ENCODE measurements around the gene STC2. TPM values are rescaled to one million over a fixed set of nuclear protein-coding genes. Genes with fewer than 3 reads are reported as not detected.

The STC2 gene
- total and polyA plus RNA-seq, 2 experiments from 2014 or later = 27.3 to 132 TPM

DNA sequence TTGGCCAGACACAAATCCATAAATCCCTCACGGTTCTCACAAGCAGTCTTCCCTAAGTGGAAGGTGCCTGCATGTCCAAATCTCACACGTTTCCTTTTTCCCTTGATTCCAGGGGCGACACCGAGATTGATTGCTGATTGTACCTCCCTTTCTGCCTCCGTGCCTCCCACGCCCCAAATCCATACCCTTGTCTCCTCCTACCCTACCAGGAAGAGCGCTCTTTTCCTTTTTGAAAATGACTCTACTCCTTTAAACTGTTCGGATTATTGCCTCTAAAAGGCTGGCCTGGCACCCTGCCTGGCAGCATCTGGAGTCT, 4.5 kb downstream of the STC2 start:
- no peak overlapping the region; the same call in 1 of the 2 replicates for H3K4me2 ChIP-seq
- H3K36me3 Mint-ChIP-seq (ENCODE audit: low read depth) = peaks cover 98% of the 10 kb centered on the region

More for the DNA sequence above, 4.5 kb downstream of the STC2 start:
- H3K27ac ChIP-seq (ENCODE audit: low read depth) = peak overlapping the region; percentile 50; the same call in 1 of the 2 replicates
- Mint-ChIP-seq H3K9me3 (no peaks in the 10 kb centered on the region; the same call in 1 of the 3 replicates), H3K4me1 (peaks cover 62% of the 10 kb centered on the region), H3K27ac (peak overlapping the region; percentile 68), H3K27me3 (ENCODE audit: insufficient read depth, low read depth, poor library complexity) (peaks cover 27% of the 10 kb centered on the region), H3K4me3 (peak overlapping the region; percentile 96; the same call in 2 of the 3 replicates)
- H3K79me2 ChIP-seq (replicated peaks; ENCODE audit: insufficient read depth) = peaks cover 71% of the 10 kb centered on the region
- peaks cover 60% of the 10 kb centered on the region for H3K36me3 ChIP-seq (ENCODE audit: insufficient read depth)
- 0 out of 2 replicates have a peak overlapping the region, but pooled peaks have one; percentile 6 for H3K4me3 ChIP-seq
- H3K9me2 ChIP-seq (ENCODE audit: insufficient read depth) = no peaks in the 10 kb centered on the region
- peaks cover 25% of the 10 kb centered on the region for H3F3A ChIP-seq (replicated peaks; ENCODE audit: low read depth)
- peaks cover 68% of the 10 kb centered on the region for H4K20me1 ChIP-seq (replicated peaks; ENCODE audit: insufficient read depth)
- ATAC-seq (no peak), DNase-seq (ENCODE audit: low spot score) (no peak)
- TF ChIP-seq, protein P1, sequence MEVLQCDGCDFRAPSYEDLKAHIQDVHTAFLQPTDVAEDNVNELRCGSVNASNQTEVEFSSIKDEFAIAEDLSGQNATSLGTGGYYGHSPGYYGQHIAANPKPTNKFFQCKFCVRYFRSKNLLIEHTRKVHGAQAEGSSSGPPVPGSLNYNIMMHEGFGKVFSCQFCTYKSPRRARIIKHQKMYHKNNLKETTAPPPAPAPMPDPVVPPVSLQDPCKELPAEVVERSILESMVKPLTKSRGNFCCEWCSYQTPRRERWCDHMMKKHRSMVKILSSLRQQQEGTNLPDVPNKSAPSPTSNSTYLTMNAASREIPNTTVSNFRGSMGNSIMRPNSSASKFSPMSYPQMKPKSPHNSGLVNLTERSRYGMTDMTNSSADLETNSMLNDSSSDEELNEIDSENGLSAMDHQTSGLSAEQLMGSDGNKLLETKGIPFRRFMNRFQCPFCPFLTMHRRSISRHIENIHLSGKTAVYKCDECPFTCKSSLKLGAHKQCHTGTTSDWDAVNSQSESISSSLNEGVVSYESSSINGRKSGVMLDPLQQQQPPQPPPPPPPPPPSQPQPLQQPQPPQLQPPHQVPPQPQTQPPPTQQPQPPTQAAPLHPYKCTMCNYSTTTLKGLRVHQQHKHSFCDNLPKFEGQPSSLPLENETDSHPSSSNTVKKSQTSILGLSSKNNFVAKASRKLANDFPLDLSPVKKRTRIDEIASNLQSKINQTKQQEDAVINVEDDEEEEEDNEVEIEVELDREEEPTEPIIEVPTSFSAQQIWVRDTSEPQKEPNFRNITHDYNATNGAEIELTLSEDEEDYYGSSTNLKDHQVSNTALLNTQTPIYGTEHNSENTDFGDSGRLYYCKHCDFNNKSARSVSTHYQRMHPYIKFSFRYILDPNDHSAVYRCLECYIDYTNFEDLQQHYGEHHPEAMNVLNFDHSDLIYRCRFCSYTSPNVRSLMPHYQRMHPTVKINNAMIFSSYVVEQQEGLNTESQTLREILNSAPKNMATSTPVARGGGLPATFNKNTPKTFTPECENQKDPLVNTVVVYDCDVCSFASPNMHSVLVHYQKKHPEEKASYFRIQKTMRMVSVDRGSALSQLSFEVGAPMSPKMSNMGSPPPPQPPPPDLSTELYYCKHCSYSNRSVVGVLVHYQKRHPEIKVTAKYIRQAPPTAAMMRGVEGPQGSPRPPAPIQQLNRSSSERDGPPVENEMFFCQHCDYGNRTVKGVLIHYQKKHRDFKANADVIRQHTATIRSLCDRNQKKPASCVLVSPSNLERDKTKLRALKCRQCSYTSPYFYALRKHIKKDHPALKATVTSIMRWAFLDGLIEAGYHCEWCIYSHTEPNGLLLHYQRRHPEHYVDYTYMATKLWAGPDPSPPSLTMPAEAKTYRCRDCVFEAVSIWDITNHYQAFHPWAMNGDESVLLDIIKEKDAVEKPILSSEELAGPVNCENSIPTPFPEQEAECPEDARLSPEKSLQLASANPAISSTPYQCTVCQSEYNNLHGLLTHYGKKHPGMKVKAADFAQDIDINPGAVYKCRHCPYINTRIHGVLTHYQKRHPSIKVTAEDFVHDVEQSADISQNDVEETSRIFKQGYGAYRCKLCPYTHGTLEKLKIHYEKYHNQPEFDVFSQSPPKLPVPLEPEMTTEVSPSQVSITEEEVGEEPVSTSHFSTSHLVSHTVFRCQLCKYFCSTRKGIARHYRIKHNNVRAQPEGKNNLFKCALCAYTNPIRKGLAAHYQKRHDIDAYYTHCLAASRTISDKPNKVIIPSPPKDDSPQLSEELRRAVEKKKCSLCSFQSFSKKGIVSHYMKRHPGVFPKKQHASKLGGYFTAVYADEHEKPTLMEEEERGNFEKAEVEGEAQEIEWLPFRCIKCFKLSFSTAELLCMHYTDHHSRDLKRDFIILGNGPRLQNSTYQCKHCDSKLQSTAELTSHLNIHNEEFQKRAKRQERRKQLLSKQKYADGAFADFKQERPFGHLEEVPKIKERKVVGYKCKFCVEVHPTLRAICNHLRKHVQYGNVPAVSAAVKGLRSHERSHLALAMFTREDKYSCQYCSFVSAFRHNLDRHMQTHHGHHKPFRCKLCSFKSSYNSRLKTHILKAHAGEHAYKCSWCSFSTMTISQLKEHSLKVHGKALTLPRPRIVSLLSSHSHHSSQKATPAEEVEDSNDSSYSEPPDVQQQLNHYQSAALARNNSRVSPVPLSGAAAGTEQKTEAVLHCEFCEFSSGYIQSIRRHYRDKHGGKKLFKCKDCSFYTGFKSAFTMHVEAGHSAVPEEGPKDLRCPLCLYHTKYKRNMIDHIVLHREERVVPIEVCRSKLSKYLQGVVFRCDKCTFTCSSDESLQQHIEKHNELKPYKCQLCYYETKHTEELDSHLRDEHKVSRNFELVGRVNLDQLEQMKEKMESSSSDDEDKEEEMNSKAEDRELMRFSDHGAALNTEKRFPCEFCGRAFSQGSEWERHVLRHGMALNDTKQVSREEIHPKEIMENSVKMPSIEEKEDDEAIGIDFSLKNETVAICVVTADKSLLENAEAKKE (CRISPR knock-in tag; IDR thresholded peaks at IDR 0.05) = no peak
- no peak for TF ChIP-seq NANOG (IDR thresholded peaks at IDR 0.05; ENCODE audit: borderline replicate concordance)
- no peak for TF ChIP-seq ZNF114 (CRISPR knock-in tag; IDR thresholded peaks at IDR 0.05)
- no peak for TF ChIP-seq CREB1 (CRISPR knock-in tag; IDR thresholded peaks at IDR 0.05; ENCODE audit: low read depth)
- no peak for TF ChIP-seq EZH2phosphoT487 (IDR thresholded peaks at IDR 0.05; ENCODE audit: unreplicated experiment)
- TF ChIP-seq, protein P2, sequence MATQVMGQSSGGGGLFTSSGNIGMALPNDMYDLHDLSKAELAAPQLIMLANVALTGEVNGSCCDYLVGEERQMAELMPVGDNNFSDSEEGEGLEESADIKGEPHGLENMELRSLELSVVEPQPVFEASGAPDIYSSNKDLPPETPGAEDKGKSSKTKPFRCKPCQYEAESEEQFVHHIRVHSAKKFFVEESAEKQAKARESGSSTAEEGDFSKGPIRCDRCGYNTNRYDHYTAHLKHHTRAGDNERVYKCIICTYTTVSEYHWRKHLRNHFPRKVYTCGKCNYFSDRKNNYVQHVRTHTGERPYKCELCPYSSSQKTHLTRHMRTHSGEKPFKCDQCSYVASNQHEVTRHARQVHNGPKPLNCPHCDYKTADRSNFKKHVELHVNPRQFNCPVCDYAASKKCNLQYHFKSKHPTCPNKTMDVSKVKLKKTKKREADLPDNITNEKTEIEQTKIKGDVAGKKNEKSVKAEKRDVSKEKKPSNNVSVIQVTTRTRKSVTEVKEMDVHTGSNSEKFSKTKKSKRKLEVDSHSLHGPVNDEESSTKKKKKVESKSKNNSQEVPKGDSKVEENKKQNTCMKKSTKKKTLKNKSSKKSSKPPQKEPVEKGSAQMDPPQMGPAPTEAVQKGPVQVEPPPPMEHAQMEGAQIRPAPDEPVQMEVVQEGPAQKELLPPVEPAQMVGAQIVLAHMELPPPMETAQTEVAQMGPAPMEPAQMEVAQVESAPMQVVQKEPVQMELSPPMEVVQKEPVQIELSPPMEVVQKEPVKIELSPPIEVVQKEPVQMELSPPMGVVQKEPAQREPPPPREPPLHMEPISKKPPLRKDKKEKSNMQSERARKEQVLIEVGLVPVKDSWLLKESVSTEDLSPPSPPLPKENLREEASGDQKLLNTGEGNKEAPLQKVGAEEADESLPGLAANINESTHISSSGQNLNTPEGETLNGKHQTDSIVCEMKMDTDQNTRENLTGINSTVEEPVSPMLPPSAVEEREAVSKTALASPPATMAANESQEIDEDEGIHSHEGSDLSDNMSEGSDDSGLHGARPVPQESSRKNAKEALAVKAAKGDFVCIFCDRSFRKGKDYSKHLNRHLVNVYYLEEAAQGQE (IDR thresholded peaks at IDR 0.05; ENCODE audit: unreplicated experiment) = no peak
- TF ChIP-seq, protein P3, sequence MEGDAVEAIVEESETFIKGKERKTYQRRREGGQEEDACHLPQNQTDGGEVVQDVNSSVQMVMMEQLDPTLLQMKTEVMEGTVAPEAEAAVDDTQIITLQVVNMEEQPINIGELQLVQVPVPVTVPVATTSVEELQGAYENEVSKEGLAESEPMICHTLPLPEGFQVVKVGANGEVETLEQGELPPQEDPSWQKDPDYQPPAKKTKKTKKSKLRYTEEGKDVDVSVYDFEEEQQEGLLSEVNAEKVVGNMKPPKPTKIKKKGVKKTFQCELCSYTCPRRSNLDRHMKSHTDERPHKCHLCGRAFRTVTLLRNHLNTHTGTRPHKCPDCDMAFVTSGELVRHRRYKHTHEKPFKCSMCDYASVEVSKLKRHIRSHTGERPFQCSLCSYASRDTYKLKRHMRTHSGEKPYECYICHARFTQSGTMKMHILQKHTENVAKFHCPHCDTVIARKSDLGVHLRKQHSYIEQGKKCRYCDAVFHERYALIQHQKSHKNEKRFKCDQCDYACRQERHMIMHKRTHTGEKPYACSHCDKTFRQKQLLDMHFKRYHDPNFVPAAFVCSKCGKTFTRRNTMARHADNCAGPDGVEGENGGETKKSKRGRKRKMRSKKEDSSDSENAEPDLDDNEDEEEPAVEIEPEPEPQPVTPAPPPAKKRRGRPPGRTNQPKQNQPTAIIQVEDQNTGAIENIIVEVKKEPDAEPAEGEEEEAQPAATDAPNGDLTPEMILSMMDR (conservative IDR thresholded peaks at IDR 0.05; ENCODE audit: low read depth in 2 of 2) = no peak
- no peak for TF ChIP-seq JUNB (IDR thresholded peaks at IDR 0.05; ENCODE audit: unreplicated experiment)
- no peak for TF ChIP-seq ZNF331 (CRISPR knock-in tag; IDR thresholded peaks at IDR 0.05; ENCODE audit: low read depth)
- no peak for TF ChIP-seq EZH2 (IDR thresholded peaks at IDR 0.05; ENCODE audit: low read depth, unreplicated experiment)
- TF ChIP-seq POLR2AphosphoS5 (IDR thresholded peaks at IDR 0.05; ENCODE audit: low read depth) = no peak; the same call in 1 of the 2 replicates
- TF ChIP-seq, protein P4, sequence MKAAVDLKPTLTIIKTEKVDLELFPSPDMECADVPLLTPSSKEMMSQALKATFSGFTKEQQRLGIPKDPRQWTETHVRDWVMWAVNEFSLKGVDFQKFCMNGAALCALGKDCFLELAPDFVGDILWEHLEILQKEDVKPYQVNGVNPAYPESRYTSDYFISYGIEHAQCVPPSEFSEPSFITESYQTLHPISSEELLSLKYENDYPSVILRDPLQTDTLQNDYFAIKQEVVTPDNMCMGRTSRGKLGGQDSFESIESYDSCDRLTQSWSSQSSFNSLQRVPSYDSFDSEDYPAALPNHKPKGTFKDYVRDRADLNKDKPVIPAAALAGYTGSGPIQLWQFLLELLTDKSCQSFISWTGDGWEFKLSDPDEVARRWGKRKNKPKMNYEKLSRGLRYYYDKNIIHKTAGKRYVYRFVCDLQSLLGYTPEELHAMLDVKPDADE (IDR thresholded peaks at IDR 0.05) = no peak
- TF ChIP-seq STAT1 (IDR thresholded peaks at IDR 0.05; ENCODE audit: unreplicated experiment) = no peak
- H3K4me1 ChIP-seq (ENCODE audit: insufficient read depth) = peaks cover 27% of the 10 kb centered on the region
- no peaks in the 10 kb centered on the region for H3K27me3 ChIP-seq (ENCODE audit: insufficient read depth)
- H2AFZ ChIP-seq = no peak overlapping the region

Data from GM23338 (cell line).